HG02623 (cell line): ENCODE measurements around the gene PCDHGA1.
"Not testable (repeated sequence)": the region's sequence is repeated elsewhere in the genome, so short reads cannot be mapped to it uniquely, and the experiment has no call there.

Experiments
- ATAC-seq: cut with Tn5 transposase; IDR thresholded peaks from one replicate; pipeline ENCODE4 v1.9.1; 2021; ENCODE audit warnings: moderate library complexity; ENCODE audit not compliant: unreplicated experiment

PCDHGA1 gene

DNA sequence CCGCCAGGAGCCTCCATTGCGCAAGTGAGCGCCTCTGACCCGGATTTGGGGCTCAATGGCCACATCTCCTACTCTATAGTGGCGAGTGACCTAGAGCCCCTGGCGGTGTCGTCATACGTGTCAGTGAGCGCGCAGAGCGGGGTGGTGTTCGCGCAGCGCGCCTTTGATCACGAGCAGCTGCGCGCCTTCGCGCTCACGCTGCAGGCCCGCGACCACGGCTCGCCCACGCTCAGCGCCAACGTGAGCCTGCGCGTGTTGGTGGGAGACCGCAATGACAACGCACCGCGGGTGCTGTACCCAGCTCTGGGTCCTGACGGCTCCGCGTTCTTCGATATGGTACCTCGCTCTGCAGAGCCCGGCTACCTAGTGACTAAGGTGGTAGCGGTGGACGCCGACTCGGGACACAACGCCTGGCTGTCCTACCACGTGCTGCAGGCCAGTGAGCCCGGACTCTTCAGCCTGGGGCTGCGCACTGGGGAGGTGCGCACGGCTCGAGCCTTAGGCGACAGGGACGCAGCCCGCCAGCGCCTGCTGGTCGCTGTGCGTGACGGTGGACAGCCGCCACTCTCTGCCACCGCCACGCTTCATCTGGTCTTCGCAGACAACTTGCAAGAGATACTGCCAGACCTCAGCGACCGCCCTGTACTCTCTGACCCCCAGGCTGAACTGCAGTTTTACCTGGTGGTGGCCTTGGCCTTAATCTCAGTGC is 79.4 kb downstream of the PCDHGA1 start:
- no peak for ATAC-seq

GRCh38 chr5:141411575-141411974 is 81.3 kb downstream of the PCDHGA1 start:
- ATAC-seq: no peak

DNA sequence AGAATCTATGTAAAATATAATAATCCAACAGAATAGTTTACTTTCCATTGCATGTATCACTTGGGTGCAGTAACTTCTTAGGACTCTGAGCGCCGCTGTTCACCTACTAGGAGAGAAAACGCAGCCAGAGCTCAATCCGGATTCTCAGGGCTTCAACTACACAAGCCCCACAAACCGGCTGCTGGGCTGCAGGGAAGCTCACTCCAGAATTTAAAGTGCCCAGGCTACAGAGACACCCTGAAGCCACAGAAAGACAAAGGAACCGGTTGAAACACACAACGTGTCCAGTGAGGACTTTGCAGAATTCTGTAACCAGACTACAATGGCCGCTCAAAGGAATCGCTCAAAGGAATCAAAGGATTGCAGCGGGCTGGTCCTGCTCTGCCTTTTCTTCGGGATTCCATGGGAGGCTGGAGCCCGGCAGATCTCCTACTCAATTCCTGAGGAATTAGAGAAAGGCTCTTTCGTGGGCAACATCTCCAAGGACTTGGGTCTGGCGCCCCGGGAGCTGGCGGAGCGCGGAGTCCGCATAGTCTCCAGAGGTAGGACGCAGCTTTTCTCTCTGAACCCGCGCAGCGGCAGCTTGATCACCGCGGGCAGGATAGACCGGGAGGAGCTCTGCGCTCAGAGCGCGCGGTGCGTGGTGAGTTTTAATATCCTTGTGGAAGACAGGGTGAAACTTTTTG is 82.7 kb downstream of the PCDHGA1 start, which contains the start of gene PCDHGA10:
Gene PCDHGA10, plus strand, starts transcription at position 134 of the 686 bp plus-strand sequence. Its CDS starts 189 bp downstream, at position 323.
- peak; percentile 62 for ATAC-seq

DNA sequence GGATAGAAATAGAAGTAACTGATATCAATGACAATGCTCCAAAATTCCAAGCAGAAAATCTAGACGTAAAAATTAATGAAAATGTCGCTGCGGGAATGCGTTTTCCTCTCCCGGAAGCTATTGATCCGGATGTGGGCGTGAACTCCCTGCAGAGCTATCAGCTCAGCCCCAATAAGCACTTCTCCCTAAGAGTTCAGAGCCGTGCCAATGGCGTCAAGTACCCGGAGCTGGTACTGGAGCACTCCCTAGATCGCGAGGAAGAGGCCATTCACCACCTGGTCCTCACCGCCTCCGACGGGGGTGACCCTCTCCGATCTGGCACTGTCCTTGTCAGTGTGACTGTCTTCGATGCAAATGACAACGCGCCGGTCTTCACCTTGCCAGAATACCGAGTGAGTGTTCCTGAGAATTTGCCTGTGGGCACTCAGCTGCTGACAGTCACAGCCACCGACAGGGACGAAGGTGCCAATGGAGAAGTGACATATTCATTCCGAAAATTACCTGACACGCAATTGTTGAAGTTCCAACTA is 83.3 kb downstream of the PCDHGA1 start:
- ATAC-seq: no peak

DNA sequence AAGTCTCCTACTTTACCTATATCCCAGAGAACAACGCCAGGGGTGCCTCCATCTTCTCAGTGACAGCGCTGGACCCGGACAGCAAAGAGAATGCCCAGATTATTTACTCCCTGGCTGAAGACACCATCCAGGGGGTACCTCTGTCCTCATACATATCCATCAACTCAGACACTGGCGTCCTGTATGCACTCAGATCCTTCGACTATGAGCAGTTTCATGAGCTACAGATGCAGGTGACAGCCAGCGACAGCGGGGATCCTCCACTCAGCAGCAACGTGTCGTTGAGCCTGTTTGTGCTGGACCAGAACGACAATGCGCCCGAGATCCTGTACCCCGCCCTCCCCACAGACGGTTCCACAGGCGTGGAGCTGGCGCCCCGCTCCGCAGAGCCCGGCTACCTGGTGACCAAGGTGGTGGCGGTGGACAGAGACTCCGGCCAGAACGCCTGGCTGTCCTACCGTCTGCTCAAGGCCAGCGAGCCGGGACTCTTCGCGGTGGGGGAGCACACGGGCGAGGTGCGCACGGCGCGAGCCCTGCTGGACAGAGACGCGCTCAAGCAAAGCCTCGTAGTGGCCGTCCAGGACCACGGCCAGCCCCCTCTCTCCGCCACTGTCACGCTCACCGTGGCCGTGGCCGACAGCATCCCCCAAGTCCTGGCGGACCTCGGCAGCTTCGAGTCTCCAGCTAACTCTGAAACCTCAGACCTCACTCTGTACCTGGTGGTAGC is 84.4 kb downstream of the PCDHGA1 start:
- not testable (repeated sequence) for ATAC-seq

- not testable (repeated sequence) for ATAC-seq
Measured at GRCh38 chr5:141415275-141415618, 84.9 kb downstream of the PCDHGA1 start.

- peak; percentile 76 for ATAC-seq
Measured at GRCh38 chr5:141417494-141418172, 87.3 kb downstream of the PCDHGA1 start, which contains the start of gene PCDHGB7. Gene PCDHGB7, plus strand, starts transcription at chr5:141417677. Its CDS starts 183 bp downstream, at chr5:141417860.

GRCh38 chr5:141419074-141419880 is 89.0 kb downstream of the PCDHGA1 start:
- no peak for ATAC-seq

DNA sequence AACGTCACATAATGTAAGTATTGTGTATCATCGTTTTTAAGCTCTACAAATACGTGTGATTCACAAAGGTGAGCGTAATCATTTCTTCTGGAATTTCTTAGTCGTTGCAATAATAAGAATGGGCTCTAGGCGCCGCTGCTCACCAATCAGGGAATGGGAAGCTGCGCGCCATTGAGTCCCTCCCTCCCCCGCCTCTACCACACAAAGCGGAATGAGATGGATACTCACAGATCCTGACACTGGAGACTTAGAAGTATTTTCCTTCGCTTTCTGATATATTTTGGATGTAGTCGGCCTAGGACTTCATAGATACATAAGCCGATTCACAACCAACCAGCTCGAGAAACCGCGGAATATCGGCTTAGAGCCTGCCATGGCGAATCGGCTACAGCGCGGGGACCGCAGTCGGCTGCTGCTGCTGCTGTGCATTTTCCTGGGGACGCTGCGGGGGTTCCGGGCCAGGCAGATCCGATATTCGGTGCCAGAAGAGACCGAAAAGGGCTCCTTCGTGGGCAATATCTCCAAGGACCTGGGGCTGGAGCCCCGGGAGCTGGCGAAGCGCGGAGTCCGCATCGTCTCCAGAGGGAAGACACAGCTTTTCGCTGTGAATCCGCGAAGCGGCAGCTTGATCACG is 90.7 kb downstream of the PCDHGA1 start, which contains the start of gene PCDHGA11:
Gene PCDHGA11, plus strand, starts transcription at position 197 of the 634 bp plus-strand sequence. Its CDS starts 177 bp downstream, at position 374.
- ATAC-seq: no peak

- no peak for ATAC-seq
Measured at GRCh38 chr5:141421489-141421855, 91.2 kb downstream of the PCDHGA1 start.

DNA sequence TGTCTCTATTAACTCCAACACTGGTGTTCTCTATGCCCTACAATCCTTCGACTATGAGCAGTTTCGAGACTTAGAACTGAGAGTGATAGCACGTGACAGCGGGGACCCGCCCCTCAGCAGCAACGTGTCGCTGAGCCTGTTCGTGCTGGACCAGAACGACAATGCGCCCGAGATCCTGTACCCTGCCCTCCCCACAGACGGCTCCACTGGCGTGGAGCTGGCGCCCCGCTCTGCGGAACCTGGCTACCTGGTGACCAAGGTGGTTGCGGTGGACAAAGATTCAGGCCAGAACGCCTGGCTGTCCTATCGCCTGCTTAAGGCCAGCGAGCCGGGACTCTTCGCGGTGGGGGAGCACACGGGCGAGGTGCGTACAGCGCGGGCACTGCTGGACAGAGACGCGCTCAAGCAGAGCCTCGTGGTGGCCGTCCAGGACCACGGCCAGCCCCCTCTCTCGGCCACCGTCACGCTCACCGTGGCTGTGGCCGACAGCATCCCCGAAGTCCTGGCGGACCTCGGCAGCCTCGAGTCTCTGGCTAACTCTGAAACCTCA is 92.5 kb downstream of the PCDHGA1 start:
- ATAC-seq: no peak

- ATAC-seq: no peak
Measured at GRCh38 chr5:141427783-141428426, 97.6 kb downstream of the PCDHGA1 start.

DNA sequence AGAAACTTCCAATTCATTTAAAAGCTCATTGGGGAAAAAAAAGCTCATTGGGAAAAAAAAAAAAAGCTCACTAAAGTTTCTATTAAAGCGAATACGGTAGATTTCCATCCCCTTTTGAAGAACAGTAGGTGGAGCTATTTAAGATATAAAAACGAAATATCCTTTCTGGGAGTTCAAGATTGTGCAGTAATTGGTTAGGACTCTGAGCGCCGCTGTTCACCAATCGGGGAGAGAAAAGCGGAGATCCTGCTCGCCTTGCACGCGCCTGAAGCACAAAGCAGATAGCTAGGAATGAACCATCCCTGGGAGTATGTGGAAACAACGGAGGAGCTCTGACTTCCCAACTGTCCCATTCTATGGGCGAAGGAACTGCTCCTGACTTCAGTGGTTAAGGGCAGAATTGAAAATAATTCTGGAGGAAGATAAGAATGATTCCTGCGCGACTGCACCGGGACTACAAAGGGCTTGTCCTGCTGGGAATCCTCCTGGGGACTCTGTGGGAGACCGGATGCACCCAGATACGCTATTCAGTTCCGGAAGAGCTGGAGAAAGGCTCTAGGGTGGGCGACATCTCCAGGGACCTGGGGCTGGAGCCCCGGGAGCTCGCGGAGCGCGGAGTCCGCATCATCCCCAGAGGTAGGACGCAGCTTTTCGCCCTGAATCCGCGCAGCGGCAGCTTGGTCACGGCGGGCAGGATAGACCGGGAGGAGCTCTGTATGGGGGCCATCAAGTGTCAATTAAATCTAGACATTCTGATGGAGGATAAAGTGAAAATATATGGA is 100.2 kb downstream of the PCDHGA1 start, which contains the start of gene PCDHGA12:
Gene PCDHGA12, plus strand, starts transcription at position 176 of the 782 bp plus-strand sequence. Its CDS starts 253 bp downstream, at position 429.
- peak; percentile 76 for ATAC-seq

DNA sequence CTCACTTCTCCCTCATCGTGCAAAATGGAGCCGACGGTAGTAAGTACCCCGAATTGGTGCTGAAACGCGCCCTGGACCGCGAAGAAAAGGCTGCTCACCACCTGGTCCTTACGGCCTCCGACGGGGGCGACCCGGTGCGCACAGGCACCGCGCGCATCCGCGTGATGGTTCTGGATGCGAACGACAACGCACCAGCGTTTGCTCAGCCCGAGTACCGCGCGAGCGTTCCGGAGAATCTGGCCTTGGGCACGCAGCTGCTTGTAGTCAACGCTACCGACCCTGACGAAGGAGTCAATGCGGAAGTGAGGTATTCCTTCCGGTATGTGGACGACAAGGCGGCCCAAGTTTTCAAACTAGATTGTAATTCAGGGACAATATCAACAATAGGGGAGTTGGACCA is 101.0 kb downstream of the PCDHGA1 start:
- ATAC-seq: peak; percentile 43

- not testable (repeated sequence) for ATAC-seq
Measured at GRCh38 chr5:141432308-141432707, 102.0 kb downstream of the PCDHGA1 start.

- not testable (repeated sequence) for ATAC-seq
Measured at GRCh38 chr5:141432726-141433125, 102.4 kb downstream of the PCDHGA1 start.

GRCh38 chr5:141434006-141434405 is 103.7 kb downstream of the PCDHGA1 start:
- ATAC-seq: no peak

GRCh38 chr5:141437221-141437620 is 106.9 kb downstream of the PCDHGA1 start:
- ATAC-seq: no peak
